Fibroblast of villous mesenchyme (primary cell): ENCODE results near the gene CEMIP2. TPM values are rescaled to one million over a fixed set of nuclear protein-coding genes. Genes with fewer than 3 reads are reported as not detected.

Experiments
- DNase-seq: peaks from one replicate; pipeline ENCODE4 v3.0.0-alpha.2; 2010; ENCODE audit warnings: low read depth
- H3K4me3 ChIP-seq: 2 replicates; pipeline ENCODE4 v1.5.1; 2011; ENCODE audit warnings: low read depth, mild to moderate bottlenecking, low read length
- CTCF ChIP-seq: IDR thresholded peaks from 2 replicates; pipeline ENCODE4 v1.5.1; 2012; ENCODE audit warnings: low read depth, mild to moderate bottlenecking, low read length; ENCODE audit not compliant: insufficient read depth
- total RNA-seq: library from RNA; depleted of rRNA; stranded (reverse); fragments of >200 nt; gene quantifications from 2 replicates; pipeline ENCODE4 v1.2.3, GENCODE V29; 2012

The CEMIP2 gene
- total RNA-seq, 1 donor, result 180 TPM

GRCh38 chr9:71690689-71691435 lies 77.5 kb downstream of the CEMIP2 start:
- no peak for TF ChIP-seq CTCF
- DNase-seq, result no peak
- no peak overlapping the region for H3K4me3 ChIP-seq

GRCh38 chr9:71690063-71690688 lies 78.1 kb downstream of the CEMIP2 start:
- TF ChIP-seq CTCF, result no peak
- peak; percentile 72 for DNase-seq
- H3K4me3 ChIP-seq, result no peak overlapping the region

DNA sequence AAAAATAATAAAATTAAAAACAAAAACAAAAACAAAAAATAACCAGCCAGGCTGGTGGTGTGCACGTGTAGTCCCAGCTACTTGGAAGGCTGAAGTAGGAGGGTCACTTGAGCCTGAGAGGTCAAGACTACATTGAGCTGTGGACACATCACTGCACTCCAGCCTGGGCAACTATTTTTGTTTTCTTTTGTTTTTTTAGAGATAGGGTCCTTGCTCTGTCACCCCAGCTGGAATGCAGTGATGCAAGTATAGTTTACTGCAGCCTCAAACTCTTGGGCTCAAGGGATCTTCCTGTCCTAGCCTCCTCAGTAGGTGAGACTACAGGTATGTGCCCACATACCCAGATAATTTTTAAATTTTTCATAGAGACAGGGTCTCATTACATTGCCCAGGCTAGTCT lies 80.6 kb downstream of the CEMIP2 start:
- no peak overlapping the region for H3K4me3 ChIP-seq
- TF ChIP-seq CTCF, result no peak
- DNase-seq, result no peak

GRCh38 chr9:71685988-71686387 lies 82.3 kb downstream of the CEMIP2 start:
- no peak overlapping the region for H3K4me3 ChIP-seq
- no peak for TF ChIP-seq CTCF
- no peak for DNase-seq

DNA sequence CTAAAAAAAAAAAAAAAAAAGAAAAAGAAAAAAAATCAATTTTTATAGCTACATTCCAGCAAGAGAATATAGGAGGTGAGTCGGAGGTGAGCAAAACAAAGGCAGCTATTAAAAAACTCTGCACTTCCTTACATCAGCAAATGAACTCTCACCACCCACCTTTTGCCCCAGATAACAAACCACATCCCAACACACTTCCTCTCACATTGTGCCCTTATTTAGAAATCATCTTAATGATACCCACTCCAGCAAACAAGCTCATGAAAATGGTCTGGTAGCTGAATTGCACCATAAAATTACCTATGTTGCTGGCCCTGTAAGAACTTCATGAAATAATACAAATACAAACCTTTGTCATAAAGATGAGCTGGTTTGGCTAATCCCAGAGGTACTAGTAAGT lies 82.9 kb downstream of the CEMIP2 start:
- no peak overlapping the region for H3K4me3 ChIP-seq
- no peak for TF ChIP-seq CTCF
- DNase-seq, result no peak

- H3K4me3 ChIP-seq, result no peak overlapping the region
- no peak for TF ChIP-seq CTCF
- DNase-seq, result no peak
Observed at GRCh38 chr9:71684566-71684965, 83.7 kb downstream of the CEMIP2 start.
